HL-60/S4 treated with phorbol 12-myristate 13-acetate at 8.2 ng/mL for 4 days and 3 days (cell line): ENCODE results near the gene MRPL34.

Experiments
- in situ Hi-C: fragments of 300-500 bp; cut with MboI; formaldehyde crosslinking; loops from 2 replicates; pipeline ENCODE4 v1.15.0; 2022; ENCODE audit warnings: low sequenced_read_pairs

The MRPL34 gene

DNA sequence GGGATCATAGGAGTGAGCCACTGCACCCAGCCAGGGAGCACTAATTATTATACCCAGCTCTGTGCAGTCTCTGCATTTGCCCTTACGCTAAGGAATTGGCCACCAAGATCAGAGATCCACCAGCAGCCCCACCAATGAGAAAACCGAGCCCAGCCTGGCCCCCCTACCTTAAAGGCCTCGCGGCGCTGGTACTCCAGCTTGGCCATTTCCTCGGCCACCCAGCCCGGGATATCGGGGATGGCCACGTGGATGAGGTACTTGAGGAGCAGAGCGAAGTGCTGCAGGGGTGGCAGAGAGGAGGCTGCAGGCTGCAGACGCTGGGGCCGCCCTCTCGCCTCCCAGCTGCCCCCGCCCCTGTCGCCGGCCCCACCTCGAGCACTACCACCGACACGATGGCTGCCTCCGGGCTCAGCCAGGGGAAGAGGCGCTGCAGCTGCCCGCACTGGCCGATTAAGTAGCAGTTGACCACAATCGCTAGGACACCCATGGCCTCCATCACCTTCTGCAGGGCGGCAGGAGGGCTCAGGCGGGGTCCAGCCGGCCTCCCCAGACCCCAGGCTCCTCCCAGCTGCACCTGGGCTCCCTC is 21.5 kb downstream of the MRPL34 start:
- in situ Hi-C loops: no loop called here

DNA sequence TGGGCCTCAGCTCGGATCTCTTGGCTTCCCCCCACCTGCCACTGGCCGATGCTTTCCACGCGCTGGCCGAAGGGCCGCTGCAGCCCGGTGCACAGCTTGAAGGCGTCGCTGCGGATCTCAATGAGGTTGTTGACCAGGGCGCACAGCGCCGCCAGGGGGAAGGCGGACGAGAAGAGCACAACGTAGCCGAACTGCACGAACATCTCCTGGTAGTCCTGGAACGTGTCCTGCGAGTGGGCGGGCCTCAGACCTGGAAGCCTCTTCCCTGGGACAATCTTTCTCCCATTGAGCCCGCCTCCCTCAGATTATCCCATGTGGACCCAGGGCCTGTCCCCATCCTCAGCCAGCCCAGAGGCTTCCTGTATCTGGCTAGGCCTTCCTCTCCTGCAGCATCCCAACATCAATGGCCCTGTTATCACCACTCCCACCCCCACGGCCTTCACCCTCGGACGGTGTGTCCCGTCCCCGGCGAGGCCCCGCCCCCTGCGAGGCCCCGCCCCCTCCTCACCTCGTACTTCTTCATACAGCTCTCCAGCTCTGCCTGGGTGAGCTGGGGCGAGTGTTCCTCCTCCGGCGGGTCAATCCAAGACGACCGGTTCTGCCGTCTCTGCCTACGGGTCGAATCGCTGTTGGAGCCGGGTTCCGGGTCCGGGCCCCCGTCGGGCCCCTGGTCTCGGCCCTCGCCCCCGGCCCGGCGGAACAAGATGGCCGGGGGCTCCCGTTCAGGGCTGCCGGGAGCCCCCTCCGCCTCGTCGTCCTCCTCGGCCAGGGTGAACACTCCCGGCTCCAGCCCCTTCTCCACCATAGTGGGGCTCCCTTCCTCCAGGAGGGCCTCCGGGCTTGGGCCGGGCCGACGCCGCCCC is 22.2 kb downstream of the MRPL34 start:
- in situ Hi-C loops: no loop called here

DNA sequence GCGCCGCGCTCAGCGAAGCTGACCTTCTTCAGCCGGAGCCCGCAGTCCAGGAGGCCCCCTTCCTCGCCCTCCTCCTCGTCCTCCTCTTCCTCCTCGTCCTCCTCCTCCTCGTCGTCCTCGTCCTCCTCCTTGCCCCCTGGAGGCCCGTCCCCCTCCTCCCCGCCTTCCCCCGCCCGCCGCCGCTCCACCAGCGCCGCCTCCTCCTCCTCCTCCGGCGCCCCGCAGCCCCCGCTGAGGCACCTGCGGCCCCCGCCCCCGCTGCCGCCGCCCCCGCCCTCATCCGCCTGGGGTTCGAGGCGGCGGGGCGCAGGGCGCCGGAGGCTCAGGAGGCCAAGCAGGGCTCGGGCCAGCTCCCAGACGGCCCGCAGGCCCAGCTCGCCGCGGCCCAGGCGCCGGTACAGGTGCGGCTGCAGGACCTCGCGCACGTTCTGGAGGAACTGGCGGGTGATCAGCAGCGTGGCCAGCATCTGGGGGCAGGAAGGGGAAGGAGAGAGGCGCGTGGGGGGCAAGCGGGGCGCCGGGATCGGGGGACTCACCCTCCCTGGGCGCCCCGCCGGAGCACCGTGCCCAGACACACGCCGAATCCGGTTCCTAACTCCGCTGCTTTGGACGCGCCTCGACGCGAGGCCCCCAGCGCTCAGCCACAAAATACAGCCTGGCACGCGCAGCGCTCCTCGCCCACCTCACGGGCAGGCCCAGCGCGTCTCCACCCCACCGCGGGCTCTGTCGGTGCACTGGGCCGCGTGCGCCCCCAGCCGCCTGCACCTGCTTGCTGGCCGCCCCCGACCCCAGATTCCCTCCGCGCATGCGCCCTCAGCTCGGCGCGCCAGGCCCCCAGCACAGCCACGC is 23.1 kb downstream of the MRPL34 start:
- in situ Hi-C loops: no loop called here

DNA sequence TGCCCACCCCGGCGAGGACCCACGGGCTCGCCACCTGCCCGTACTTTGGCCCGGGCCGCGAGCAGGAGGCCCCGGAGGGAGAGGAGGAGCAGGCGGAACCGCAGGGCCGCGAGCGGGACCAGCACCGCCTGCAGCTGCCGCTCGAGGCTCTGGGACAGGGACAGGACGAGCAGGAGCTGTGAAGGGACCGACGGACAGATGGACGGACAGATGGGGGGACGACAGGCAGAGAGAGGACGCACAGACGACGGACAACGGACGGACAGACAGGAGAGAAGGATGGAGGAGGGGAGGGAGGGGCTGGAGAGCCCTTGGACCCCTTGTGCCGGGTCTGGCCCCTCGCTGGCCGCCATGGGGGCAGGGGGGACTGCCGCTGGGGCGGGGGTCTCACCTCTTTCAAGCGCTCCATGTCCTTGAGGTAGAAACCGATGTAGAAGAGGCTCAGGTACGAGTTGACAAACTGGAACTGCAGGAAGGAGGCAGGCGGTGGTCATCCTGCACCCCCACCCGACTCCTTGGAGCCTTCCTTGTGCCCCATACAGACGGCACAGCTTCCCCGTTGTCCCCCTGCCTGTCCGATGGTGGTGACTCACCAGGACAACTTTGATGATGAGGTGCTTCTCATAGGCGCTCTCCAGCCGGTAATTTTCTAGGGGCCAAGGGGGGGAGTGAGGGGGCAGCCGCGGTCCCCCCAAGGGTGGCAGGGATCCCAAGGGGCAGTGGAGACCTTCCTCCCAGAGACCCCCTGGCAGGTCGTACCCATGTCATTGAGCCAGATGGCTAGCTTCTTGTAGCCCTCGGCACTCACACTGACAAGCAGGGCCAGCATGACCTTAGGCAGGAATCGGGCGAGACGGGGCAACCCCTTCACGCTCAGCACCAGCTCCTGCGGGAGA is 23.9 kb downstream of the MRPL34 start:
- in situ Hi-C loops: no loop called here

DNA sequence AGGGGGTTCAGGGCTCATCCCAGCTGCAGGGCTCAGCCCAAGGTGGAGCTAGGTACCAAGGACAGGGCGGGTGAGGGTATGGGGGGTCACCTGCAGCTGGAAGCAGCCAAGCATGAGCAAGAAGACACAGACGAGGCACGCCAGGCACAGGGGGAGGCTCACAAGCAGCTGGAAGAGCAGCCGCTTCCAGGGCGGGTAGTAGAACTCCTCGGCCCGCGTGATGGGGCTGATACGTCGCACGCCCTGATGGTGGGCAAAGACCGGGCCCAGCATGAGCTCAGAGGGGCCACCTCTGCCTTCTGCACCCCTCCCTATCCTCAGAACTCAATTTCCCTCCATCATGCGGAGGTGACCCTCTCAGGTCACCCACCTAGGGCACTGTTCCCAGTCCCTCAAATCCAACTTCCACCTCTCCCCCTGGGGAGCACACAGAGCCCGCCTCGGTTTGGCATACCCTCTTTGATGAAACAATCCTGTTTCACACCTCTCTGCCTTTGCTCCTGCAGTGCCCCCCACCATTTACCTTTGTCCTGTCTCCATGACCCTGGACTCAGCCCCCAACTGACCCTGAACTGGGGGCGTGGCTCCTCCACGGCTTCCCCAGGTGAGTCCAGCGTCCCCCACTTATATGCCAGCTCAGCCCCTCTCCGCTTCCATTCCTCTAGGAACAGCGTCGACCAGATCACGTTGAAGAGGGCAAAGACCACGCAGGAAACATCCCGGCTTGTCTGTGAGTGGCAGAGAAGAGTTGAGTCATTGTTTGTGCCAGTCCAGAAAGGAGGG is 24.8 kb downstream of the MRPL34 start:
- in situ Hi-C loops: no loop called here

DNA sequence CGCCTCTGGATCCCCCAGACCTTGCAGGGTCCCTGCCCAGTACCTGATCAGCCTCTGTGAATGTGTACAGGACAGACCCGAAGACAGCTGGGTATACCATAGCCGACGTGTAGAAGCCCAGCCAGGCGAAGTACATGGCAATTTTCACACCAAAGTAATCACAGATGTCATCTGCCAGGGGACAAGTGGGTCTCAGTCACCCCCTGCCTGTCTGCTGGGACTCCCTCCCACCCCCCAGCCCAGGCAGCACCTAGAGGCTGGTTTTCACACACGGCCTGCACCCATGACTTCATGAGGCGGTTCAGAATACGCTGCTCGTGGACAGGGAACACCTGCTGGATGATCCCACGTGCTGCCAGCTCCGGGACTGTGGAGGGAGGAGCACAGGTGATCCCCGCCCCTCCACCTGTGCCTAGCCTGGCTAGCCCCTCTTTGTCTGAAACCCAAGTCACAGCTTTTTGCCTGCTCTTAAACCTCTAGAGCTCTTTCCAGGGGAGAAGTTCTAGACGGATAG is 25.4 kb downstream of the MRPL34 start:
- in situ Hi-C loops: no loop called here

DNA sequence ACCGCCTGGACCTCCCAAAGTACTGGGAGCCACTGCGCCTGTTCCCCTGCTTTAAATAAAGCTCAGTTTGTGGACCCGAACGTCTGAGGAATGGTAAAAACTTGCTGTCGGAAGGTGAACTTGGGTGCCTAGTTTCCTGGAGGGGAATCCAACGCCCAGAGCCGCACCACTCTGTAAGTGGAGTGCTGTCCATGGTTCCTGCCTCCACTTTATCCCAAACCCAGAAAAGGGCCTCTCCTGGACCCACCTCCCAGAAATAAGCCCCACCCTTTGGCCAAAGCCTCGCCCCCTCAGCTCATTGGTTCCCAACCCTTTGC is 26.6 kb downstream of the MRPL34 start:
- in situ Hi-C loops: no loop called here

DNA sequence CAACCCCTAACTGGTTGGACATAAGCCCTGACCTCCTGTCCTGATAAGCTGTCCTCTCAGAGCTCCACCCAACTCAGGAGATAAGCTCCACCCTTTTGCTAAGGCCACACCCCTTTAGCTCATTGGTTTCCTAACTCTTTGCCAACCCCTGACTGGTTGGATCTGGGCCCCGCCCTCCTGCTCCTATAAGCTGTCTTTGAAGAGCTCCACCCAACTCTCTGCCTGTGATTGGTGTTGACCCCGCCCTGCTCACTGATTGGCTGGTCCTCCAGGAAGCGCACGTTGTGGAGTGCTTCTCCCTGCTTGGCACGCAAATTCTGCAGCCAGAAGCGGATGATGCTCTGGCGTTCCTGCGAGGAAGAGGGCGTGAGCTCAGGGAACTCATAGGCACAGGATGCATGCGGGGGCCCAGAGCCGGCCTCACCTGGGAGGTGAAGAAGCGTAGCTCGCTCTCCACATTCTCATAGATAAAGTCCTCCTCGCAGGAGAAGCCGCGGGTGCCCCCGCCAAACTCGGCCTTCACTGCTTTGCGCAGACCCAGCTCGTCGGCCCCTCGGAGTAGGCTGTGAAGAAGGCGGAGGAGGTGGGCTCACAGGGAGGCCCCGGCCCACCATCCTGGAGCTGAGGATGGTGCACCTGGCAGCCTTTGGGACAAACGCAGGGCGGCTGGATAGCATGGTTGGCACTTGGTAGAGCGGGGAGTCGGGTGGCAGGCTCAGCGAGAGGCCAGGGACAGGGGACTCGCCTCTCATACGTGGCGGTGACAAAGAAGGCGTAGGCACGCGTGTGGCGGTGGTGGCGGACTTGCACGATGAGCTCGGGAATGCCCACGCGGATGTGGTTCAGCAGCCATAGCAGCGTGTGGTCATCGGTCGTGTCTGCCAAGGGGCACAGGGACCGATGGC is 27.3 kb downstream of the MRPL34 start:
- in situ Hi-C loops: no loop called here

DNA sequence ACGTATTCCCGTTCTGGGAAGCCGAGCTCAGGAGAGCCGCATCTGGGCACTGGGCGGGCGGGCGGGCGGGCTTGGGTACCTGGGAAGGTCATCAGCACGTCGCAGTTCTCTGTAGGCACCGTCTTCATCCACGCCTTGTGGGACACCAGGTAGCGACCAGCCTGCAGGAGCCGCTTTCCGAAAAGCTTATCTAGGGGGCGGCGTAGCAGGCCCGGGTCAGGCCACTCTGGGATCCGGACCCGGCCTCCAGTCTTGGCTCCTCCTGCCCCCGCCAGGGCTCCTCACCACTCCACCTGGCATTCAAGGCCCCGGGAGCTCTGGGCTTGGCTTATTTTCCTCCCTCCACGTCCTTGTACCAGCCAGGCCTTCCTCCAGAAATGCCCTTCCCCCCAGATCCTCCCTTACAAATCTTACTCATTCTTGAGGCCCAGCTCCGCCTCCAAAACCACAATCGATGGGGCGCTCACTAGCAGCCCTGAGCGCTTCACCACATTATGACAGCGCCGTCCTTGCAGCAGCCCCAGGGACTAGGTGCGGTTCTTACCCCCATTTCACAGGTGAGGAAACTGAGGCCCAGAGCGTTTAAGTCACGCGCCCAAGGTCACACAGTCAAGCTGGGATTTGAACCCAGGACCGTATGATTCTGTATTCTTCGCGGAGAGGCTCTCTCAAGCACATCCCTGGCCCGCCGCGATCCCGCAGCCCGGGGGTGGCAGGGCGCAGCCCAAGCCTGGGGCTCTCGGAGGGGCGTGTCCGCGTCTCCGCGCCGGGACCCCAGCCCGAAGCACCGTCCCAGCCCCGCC is 28.1 kb downstream of the MRPL34 start:
- in situ Hi-C loops: no loop called here

DNA sequence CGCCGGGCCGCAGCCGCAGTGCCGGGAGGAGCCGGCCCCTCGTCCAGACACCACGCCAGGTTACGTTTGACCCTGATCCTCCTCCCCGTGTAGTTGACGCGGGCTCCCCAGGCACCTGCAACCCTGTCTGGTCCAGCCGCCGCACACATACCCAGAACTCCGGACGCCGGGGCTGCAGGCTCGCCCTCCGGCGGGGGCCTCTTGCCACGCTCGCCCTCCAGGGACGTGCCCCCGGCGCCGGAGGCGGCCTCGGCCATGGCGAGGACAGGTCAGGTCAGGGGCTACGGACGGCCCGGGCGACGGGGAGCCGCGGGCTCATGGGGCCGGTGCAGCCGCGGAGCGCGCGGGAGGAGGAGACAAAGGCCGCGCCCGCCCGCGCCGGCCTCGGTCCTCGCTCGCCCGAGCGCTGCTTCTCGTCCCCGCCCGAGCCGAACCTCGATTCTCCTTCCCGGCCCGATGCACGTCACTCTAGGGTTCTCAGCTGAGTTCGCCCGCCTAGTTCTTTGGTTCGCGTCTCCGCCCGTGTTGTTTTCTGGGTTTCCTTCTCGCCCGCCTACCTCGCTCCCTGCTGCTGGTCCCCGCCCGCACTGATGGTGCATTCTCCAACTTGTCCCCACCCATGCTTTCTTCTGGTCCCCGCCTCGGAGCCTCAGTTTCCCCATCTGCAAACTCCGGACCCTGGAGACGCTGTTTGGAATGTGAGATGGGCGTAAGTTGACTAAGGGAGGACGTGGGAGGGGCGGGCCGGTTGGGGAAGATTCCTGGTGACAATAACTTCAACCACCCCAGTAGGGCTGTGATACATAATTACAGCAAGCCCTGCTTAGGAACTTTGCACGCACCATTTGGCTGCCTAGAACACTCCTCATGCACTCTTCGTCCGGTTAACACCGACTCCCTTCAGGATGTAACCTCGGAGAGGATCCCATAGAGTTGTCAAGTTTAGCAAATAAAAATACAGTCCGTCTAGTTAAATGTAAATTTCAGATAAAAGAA is 29.0 kb downstream of the MRPL34 start, which contains the start of gene ANO8:
Gene ANO8, minus strand, starts transcription at position 442 of the 996 bp plus-strand sequence. Its CDS starts 185 bp downstream, at position 257.
- in situ Hi-C loops: no loop called here

DNA sequence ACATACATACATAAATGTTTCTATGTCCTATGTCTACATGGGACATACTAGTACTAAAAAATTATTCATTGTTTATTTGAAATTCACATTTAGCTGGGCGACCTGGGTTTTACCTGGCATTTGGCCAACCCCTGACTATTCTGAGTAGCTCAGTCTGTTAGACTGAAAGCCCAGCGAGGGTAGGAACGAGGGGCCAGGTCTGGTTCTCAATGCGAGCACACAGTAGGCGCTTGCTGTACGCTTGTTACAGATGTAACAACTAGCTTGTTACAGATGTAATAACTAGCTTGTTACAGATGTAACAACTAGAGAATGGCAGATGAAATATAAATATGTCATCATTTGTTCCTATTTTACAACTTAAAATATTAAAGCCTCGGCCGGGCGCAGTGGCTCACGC is 29.9 kb downstream of the MRPL34 start:
- in situ Hi-C loops: no loop called here

DNA sequence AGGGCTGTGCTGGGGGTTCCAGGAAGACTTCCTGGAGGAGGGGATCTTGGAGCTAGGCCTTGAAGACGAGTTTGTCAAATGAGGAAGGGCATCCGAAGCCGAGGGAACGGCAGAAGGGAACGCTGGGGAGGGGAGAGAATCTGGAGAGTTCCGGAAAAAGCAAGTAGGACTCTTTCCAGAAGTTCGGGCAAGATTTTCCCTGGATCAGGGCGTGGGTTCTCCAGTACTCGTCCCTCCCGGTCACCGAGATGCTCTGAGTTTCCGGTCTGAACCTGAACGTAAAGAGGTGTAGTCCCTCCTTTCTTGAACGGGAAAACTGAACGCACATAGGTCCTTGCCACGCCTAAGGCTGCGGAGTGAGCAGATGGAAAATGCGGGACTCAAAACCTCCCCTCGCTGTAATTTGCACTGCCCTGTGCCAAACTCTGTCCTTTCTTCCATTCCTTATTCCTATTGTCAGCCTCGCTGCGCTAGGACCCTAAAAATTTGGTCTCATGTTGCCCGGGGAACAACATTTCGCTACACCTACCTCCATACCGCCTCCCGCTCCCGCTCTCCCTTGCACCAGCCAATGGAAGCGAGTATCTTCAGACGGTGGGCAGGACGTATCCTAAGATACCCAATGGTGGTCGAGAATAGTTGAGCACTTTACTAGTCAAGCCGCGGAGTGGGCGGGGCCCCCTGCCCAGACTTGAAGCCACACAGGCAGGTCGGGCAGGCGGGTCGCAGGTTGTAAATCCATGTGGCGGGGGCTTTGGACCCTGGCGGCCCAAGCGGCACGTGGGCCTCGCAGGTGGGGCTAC is 31.4 kb downstream of the MRPL34 start, which contains the start of gene GTPBP3:
Gene GTPBP3, plus strand, starts transcription at position 682 of the 803 bp plus-strand sequence. Its CDS starts 59 bp downstream, at position 741.
- in situ Hi-C loops: no loop called here

DNA sequence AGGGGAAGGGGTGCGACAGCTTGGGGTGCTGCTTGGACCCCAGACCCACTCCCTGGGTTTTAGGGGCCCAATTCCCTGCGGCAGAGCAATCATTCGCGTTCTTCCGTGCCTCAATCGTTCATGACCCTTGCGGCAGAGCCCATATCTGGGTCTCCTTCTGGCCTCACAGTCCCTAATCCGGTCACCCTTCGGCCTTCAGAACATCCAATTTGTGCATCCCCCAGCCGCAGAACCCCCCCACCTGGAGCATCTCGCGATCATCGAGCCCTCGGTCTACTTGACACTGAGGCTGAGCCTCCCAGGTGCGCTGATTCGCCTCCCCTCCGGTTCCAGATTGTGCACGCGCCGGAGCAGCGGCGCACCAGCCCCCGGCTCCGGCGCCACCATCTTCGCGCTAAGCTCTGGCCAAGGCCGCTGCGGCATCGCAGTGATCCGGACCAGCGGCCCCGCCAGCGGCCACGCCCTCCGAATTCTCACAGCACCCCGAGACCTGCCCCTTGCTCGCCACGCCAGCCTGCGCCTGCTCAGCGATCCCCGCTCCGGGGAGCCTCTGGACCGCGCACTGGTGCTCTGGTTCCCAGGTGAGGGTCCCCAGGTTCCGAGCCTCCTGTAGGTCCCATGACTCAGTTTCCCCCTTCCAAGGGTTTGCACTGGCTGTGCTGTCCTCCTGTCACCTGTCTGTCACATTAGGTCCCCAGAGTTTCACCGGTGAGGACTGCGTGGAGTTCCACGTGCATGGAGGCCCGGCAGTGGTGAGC is 32.2 kb downstream of the MRPL34 start:
- in situ Hi-C loops: no loop called here

DNA sequence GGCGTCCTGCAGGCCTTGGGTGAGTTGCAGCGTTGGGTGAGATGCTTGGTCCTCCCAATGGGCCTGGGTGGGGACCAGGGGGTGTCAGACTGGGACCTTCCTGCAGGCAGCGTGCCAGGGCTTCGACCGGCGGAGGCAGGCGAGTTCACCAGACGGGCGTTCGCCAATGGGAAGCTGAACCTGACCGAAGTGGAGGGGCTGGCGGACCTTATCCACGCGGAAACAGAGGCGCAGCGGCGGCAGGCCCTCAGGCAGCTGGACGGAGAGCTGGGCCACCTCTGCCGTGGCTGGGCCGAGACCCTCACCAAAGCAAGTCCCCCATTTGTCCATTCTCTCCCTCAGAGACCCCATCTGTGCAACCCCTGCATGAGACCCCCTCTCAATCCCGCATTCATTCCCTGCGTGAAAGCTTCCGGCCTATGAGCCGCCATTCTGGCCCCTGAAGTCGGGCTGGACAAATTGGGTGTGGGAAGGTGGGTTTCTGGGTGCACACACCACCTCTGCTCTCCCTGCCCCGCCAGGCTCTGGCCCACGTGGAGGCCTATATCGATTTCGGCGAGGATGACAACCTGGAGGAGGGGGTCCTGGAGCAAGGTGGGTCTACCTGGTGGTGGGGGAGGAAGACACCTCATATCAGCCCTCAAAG is 32.9 kb downstream of the MRPL34 start:
- in situ Hi-C loops: no loop called here
